Measurements from ENCODE around the gene DCDC1.

GRCh38 chr11:31131760-31132159, 237.8 kb downstream of the DCDC1 start:
- TF ChIP-seq CTCF (IDR thresholded peaks at IDR 0.05): no peak
- TF ChIP-seq POLR2A (IDR thresholded peaks at IDR 0.05): no peak
